CD14-positive monocyte (primary cell): ENCODE measurements around the gene OR6C6. TPM values are rescaled to one million over a fixed set of nuclear protein-coding genes. Genes with fewer than 3 reads are reported as not detected.

Experiments
- DNase-seq, 3 donors: peaks; one replicate each; pipeline ENCODE4 v3.0.0-alpha.2; 2011 to 2022
- H2AFZ ChIP-seq: 2 replicates; pipeline ENCODE4 v1.6.0; 2012; ENCODE audit warnings: mild to moderate bottlenecking, low read depth, low read length, inconsistent platforms; ENCODE audit not compliant: insufficient read depth, poor library complexity, severe bottlenecking
- H3K27ac ChIP-seq, 2 donors: 1 replicate in 1 of 2; 2 replicates in 1 of 2; pipeline ENCODE4 v1.5.1; 2012 to 2013; ENCODE audit warnings: low read length in 2 of 2, control low read depth in 1 of 2, inconsistent platforms in 1 of 2, low read depth in 1 of 2, mild to moderate bottlenecking in 1 of 2
- H3K27me3 ChIP-seq, 2 donors: one replicate each; pipeline versions ENCODE4 v1.6.0 to v1.6.1; 2011 to 2013; ENCODE audit warnings: low read length in 2 of 2; ENCODE audit not compliant: control insufficient read depth in 2 of 2, insufficient read depth in 2 of 2
- H3K36me3 ChIP-seq, 2 donors: replicated peaks in 1 of 2; 1 replicate in 1 of 2; 2 replicates in 1 of 2; pipeline versions ENCODE4 v1.5.1 to v1.6.1; 2012 to 2013; ENCODE audit warnings: low read length in 2 of 2, control low read depth in 1 of 2, inconsistent platforms in 1 of 2, mild to moderate bottlenecking in 1 of 2; ENCODE audit not compliant: insufficient read depth in 2 of 2, control insufficient read depth in 1 of 2
- H3K4me1 ChIP-seq, 2 donors: 1 replicate in 1 of 2; 2 replicates in 1 of 2; pipeline versions ENCODE4 v1.5.1 to v1.6.1; 2012 to 2013; ENCODE audit warnings: low read length in 2 of 2, control low read depth in 1 of 2, inconsistent platforms in 1 of 2, mild to moderate bottlenecking in 1 of 2, moderate library complexity in 1 of 2; ENCODE audit not compliant: insufficient read depth in 2 of 2, control insufficient read depth in 1 of 2
- H3K4me2 ChIP-seq: replicated peaks from 2 replicates; pipeline ENCODE3; 2012; ENCODE audit warnings: low read length, moderate library complexity, mild to moderate bottlenecking; ENCODE audit not compliant: poor library complexity, severe bottlenecking; ENCODE audit errors: extremely low read depth
- H3K4me3 ChIP-seq, 3 experiments: fragments of 200-600 bp in 1 of 3; sonication (generic) in 1 of 3; replicated peaks in 1 of 3; 1 replicate in 2 of 3; 2 replicates in 1 of 3; pipeline ENCODE4 v1.5.1; 2011 to 2013; ENCODE audit warnings: low read length in 3 of 3, mild to moderate bottlenecking in 3 of 3, control low read depth in 2 of 3, low read depth in 2 of 3, inconsistent platforms in 1 of 3, moderate library complexity in 1 of 3
- H3K79me2 ChIP-seq: 2 replicates; pipeline ENCODE4 v1.6.0; 2012; ENCODE audit warnings: mild to moderate bottlenecking, control low read depth, inconsistent platforms, low read length, moderate library complexity; ENCODE audit not compliant: insufficient read depth
- H3K9ac ChIP-seq: 2 replicates; pipeline ENCODE4 v1.6.0; 2017; ENCODE audit warnings: low read length, mild to moderate bottlenecking; ENCODE audit not compliant: insufficient read depth, poor library complexity, severe bottlenecking
- H3K9me3 ChIP-seq, 2 donors: replicated peaks in 1 of 2; 1 replicate in 1 of 2; 2 replicates in 1 of 2; pipeline versions ENCODE4 v1.5.1 to v1.6.1; 2012 to 2013; ENCODE audit warnings: low read length in 2 of 2, control low read depth in 1 of 2; ENCODE audit not compliant: control insufficient read depth in 1 of 2, insufficient read depth in 1 of 2
- H4K20me1 ChIP-seq: 2 replicates; pipeline ENCODE4 v1.6.0; 2012; ENCODE audit warnings: mild to moderate bottlenecking, low read length, control low read depth, moderate library complexity; ENCODE audit not compliant: insufficient read depth
- H3K27ac Mint-ChIP-seq, 7 donors: one replicate each; pipeline ENCODE4 v1.8.0; 2020; ENCODE audit warnings: mild to moderate bottlenecking in 7 of 7, mixed read lengths in 7 of 7, moderate library complexity in 6 of 7, inconsistent platforms in 2 of 7
- H3K27me3 Mint-ChIP-seq, 3 donors: one replicate each; pipeline ENCODE4 v1.8.0; 2021 to 2022; ENCODE audit warnings: low read depth in 3 of 3, mild to moderate bottlenecking in 3 of 3, mixed read lengths in 3 of 3, moderate library complexity in 3 of 3, inconsistent platforms in 1 of 3
- H3K36me3 Mint-ChIP-seq, 2 donors: one replicate each; pipeline ENCODE4 v1.8.0; 2020; ENCODE audit warnings: mixed read lengths in 2 of 2, inconsistent platforms in 1 of 2, mild to moderate bottlenecking in 1 of 2
- H3K4me1 Mint-ChIP-seq: one replicate; pipeline ENCODE4 v1.8.0; 2020; ENCODE audit warnings: mild to moderate bottlenecking, mixed read lengths
- H3K4me3 Mint-ChIP-seq, 2 donors: one replicate each; pipeline ENCODE4 v1.8.0; 2020; ENCODE audit warnings: mild to moderate bottlenecking in 2 of 2, mixed read lengths in 2 of 2, moderate library complexity in 1 of 2
- H3K9me3 Mint-ChIP-seq, 7 donors: one replicate each; pipeline ENCODE4 v1.8.0; 2020 to 2022; ENCODE audit warnings: mixed read lengths in 7 of 7, mild to moderate bottlenecking in 6 of 7, moderate library complexity in 6 of 7, inconsistent platforms in 2 of 7
- WGBS: methylation state at CpG from one replicate; pipeline ENCODE4 v1.1.5; 2013; ENCODE audit warnings: missing lambda C conversion rate; ENCODE audit not compliant: insufficient coverage; 5-methylcytosine and 5-hydroxymethylcytosine counted together
- intact Hi-C, 2 donors: fragments of 100-400 bp; cut with micrococcal nuclease; formaldehyde crosslinking; loops; one replicate each; pipeline versions ENCODE4 v1.15.0 to v1.15.1; 2023
- polyA plus RNA-seq, 3 donors: library from polyadenylated mRNA; depleted of rRNA in 1 of 3; unstranded in 2 of 3; stranded (reverse) in 1 of 3; fragments of 300-500 nt in 2 of 3; fragments of >200 nt in 1 of 3; fragmentation: Illumina TruSeq in 2 of 3; gene quantifications; 1 replicate in 2 of 3; 2 replicates in 1 of 3; pipeline ENCODE4 v1.2.3, GENCODE V29; 2012 to 2021
- TF ChIP-seq, protein P1 (sequence below): fragments of 200-600 bp; IDR thresholded peaks from one replicate; pipeline ENCODE4 v1.8.0; 2022; ENCODE audit warnings: antibody characterized with exemption, mild to moderate bottlenecking

The OR6C6 gene
- polyA plus RNA-seq, 3 donors = not detected

DNA sequence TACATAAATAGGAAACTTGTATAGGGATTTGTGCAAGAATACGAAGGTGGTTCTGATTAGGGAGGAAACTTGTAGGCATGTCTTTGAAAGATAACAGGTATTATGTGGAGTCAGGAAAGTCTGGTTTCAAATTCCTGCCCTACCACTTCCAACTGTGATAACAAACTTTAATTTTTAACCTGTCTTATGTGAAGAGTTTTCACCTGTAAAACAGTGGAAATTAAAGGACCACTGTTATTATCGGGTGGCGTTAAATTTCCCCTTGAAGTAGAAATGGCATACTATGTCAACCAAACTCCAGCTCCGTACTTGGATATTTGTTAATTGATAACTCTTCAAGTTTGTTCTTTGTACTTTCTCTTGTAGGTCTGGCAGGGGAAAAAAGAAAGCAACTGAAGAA, 23.8 kb upstream of the OR6C6 start:
- Histone ChIP-seq H3K27me3 (peaks cover 0 to 2% of the 10 kb centered on the region in 2 donors), H3K9me3 (no peaks in the 10 kb centered on the region), H3K4me2 (no peak overlapping the region), H3K9ac (no peak overlapping the region), H3K27ac (no peak overlapping the region), H3K4me1 (no peaks in the 10 kb centered on the region), H3K36me3 (no peaks in the 10 kb centered on the region), H3K4me3 (no peak overlapping the region), H2AFZ (no peak overlapping the region), H3K79me2 (no peaks in the 10 kb centered on the region), H4K20me1 (no peaks in the 10 kb centered on the region)
- H3K27me3 Mint-ChIP-seq = peaks cover 2 to 7% (median 2%) of the 10 kb centered on the region in 3 donors
- DNase-seq = no peak
- H3K9me3 Mint-ChIP-seq = peaks cover 0 to 9% (median 0%) of the 10 kb centered on the region in 7 donors
- no CpG with 5 or more reads among the region's 4 CpGs for WGBS
- H3K27ac Mint-ChIP-seq = no peak overlapping the region
- no peak overlapping the region for H3K4me3 Mint-ChIP-seq
- TF ChIP-seq, protein P1, sequence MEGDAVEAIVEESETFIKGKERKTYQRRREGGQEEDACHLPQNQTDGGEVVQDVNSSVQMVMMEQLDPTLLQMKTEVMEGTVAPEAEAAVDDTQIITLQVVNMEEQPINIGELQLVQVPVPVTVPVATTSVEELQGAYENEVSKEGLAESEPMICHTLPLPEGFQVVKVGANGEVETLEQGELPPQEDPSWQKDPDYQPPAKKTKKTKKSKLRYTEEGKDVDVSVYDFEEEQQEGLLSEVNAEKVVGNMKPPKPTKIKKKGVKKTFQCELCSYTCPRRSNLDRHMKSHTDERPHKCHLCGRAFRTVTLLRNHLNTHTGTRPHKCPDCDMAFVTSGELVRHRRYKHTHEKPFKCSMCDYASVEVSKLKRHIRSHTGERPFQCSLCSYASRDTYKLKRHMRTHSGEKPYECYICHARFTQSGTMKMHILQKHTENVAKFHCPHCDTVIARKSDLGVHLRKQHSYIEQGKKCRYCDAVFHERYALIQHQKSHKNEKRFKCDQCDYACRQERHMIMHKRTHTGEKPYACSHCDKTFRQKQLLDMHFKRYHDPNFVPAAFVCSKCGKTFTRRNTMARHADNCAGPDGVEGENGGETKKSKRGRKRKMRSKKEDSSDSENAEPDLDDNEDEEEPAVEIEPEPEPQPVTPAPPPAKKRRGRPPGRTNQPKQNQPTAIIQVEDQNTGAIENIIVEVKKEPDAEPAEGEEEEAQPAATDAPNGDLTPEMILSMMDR = no peak
- no peaks in the 10 kb centered on the region for H3K4me1 Mint-ChIP-seq
- intact Hi-C loops = no loop called here
- H3K36me3 Mint-ChIP-seq = no peaks in the 10 kb centered on the region

DNA sequence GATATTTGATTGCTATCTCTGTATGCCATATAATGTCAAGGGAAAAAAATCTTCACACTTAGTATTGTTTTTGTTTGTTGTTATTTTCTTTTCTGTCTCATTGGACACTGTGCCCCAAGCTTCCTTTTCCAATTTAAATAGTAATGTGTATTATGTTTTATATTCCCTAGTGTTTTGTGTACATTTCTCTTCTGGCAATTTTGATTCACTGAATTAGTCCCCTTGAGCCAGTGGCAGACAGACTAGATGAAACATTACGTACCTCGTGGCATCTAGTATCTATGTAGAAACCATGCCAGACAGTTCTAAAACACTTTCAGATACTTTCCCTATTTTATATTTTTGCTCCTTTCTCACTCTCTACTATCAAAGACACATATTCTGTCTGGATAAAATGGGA, 17.7 kb upstream of the OR6C6 start, which contains the start of gene OR6C1:
TSS of gene OR6C1 (plus strand) at position 301 of the 400 bp plus-strand sequence. CDS start 6,257 bp downstream, outside the sequence.
- Histone ChIP-seq H3K27ac (no peak within 1 kb of the TSS), H3K36me3 (no peaks in the 10 kb centered on the region), H3K4me3 (no peak within 1 kb of the TSS), H2AFZ (no peak within 1 kb of the TSS), H3K9ac (no peak within 1 kb of the TSS), H3K4me2 (no peak within 1 kb of the TSS), H3K9me3 (no peaks in the 10 kb centered on the region), H3K27me3 (peaks cover 0 to under 1% of the 10 kb centered on the region in 2 donors), H3K79me2 (no peaks in the 10 kb centered on the region), H3K4me1 (no peaks in the 10 kb centered on the region), H4K20me1 (no peaks in the 10 kb centered on the region)
- H3K4me1 Mint-ChIP-seq = no peaks in the 10 kb centered on the region
- H3K4me3 Mint-ChIP-seq = no peak within 1 kb of the TSS
- H3K27me3 Mint-ChIP-seq = peaks cover 2 to 9% (median 3%) of the 10 kb centered on the region in 3 donors
- TF ChIP-seq, protein P1 = no peak
- no peak for DNase-seq
- no peaks in the 10 kb centered on the region for H3K9me3 Mint-ChIP-seq
- intact Hi-C loops = no loop called here
- H3K27ac Mint-ChIP-seq = no peak within 1 kb of the TSS
- H3K36me3 Mint-ChIP-seq = no peaks in the 10 kb centered on the region
- WGBS = 90% methylated on average over 2 of the region's 2 CpGs
